Aorta (tissue), 5 donors: ENCODE measurements around the gene NDUFS6. TPM values are rescaled to one million over a fixed set of nuclear protein-coding genes. Genes with fewer than 3 reads are reported as not detected.

ENCODE experiments used
- ATAC-seq: fragments of 200-7000 bp; cut with Tn5 transposase; one replicate; pipeline ENCODE4 v1.9.1; 2022; ENCODE audit warnings: moderate library complexity; ENCODE audit not compliant: low FRiP score
- DNase-seq, 2 donors: peaks; one replicate each; pipeline ENCODE4 v3.0.0-alpha.2; 2020
- H3K27ac ChIP-seq, 2 donors: one replicate each; pipeline ENCODE4 v1.5.1; 2013; ENCODE audit warnings: low read length in 2 of 2, mild to moderate bottlenecking in 2 of 2, moderate library complexity in 2 of 2, control low read depth in 1 of 2, inconsistent platforms in 1 of 2, low read depth in 1 of 2
- H3K27me3 ChIP-seq, 2 donors: one replicate each; pipeline ENCODE4 v1.6.1; 2013; ENCODE audit warnings: control low read depth in 1 of 2, low read length in 1 of 2, mild to moderate bottlenecking in 1 of 2, moderate library complexity in 1 of 2; ENCODE audit not compliant: insufficient read depth in 2 of 2, control insufficient read depth in 1 of 2
- H3K36me3 ChIP-seq, 2 donors: one replicate each; pipeline ENCODE4 v1.6.1; 2013; ENCODE audit warnings: control low read depth in 1 of 2, low read length in 1 of 2, mild to moderate bottlenecking in 1 of 2; ENCODE audit not compliant: insufficient read depth in 2 of 2, control insufficient read depth in 1 of 2
- H3K4me1 ChIP-seq, 2 donors: one replicate each; pipeline ENCODE4 v1.6.1; 2013; ENCODE audit warnings: low read length in 2 of 2, control low read depth in 1 of 2, mild to moderate bottlenecking in 1 of 2, moderate library complexity in 1 of 2; ENCODE audit not compliant: insufficient read depth in 2 of 2, control insufficient read depth in 1 of 2
- H3K4me3 ChIP-seq, 2 donors: one replicate each; pipeline ENCODE4 v1.5.1; 2013; ENCODE audit warnings: low read length in 2 of 2, control low read depth in 1 of 2, mild to moderate bottlenecking in 1 of 2
- H3K9me3 ChIP-seq: one replicate; pipeline ENCODE4 v1.6.1; 2013; ENCODE audit warnings: mild to moderate bottlenecking, low read length; ENCODE audit not compliant: control insufficient read depth
- WGBS, 2 donors: extraction: QIAGEN DNeasy Blood & Tissue Kit; methylation state at CpG; one replicate each; pipeline ENCODE4 v1.1.7; 2013; 5-methylcytosine and 5-hydroxymethylcytosine counted together
- intact Hi-C, 2 donors: fragments of 100-400 bp; cut with DNase I; formaldehyde crosslinking; loops; one replicate each; pipeline versions ENCODE4 v1.14.2 to v1.15.0; 2022
- polyA plus RNA-seq, 2 donors: library from polyadenylated mRNA; stranded (reverse); fragments of 200-250 nt; gene quantifications; one replicate each; pipeline ENCODE4 v1.2.3, GENCODE V29; 2013
- total RNA-seq, 2 donors: library from RNA; stranded (reverse); fragmentation: NEBNext Ultra II Directional; extraction: Animal tissue kit (Norgen Biotek cat#: 25700); gene quantifications; one replicate each; pipeline ENCODE4 v1.2.1, GENCODE V29; 2021
- donor health status: healthy with polysubstance abuse.
- donor health status: Bipolar disorder and iron deficiency.
- donor health status: DM: no; HTN: no; CAD: no.
- donor health status: DM: no; HTN: no; CAD: no.
- donor health status: DM: yes; HTN: yes; CAD: no.

Gene NDUFS6
- total and polyA plus RNA-seq, 4 donors, result 16.7 to 64.9 (median 35.4) TPM

DNA sequence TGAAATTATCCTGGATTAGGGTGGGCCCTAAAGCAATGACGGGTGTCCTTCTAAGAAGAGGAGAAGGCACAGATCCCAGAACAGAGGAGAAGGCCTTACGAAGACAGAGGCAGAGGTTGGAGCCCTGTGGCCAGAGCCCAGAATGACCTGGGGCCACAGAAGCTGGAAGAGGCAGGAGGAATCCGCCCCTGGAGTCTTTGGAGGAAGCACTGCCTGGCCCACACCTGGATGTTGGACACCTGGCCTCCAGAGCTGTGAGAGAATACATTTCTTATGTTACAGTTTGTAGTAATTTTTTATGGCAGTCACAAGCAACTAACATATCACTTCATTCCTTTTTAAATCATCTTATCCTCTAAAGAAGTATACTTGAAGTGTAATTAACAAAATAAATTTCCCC is 10.0 kb upstream of the NDUFS6 start:
- DNase-seq, result peak in 1 of 2 donors; percentile 19
- Histone ChIP-seq H3K27ac (no peak overlapping the region), H3K36me3 (no peaks in the 10 kb centered on the region), H3K27me3 (no peaks in the 10 kb centered on the region), H3K9me3 (no peaks in the 10 kb centered on the region), H3K4me3 (no peak overlapping the region), H3K4me1 (no peaks in the 10 kb centered on the region)
- WGBS, 2 donors, result 78 to 87% methylated on average over 3 of the region's 3 CpGs
- intact Hi-C loops, result loop anchor here in 1 of 2 donors (10.0 kb wide), 1 partner anchor 446 kb away; the partner anchor contains the start of gene CLPTM1L
- no peak for ATAC-seq

DNA sequence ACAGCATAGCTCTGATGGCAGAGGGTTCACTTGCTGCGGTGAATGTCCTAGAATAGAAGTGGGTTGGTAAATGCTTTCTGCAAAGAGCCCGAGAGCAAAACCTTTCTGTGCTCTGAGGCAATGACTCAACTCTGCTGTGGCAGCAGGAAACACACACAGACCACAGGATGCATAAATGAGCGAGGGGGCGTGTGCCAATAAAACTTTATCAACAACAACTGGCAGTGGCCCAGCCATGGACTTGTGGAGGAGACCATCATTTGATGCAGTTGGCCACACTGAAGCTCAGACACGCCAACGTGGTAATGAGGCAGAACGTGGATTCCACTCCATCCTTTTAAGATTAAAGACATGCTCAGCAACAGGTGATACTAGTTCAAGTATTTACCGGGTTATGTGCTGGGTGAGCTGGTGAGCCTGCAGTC is 8.4 kb upstream of the NDUFS6 start:
- intact Hi-C loops, result loop anchor here in 1 of 2 donors (10.0 kb wide), 1 partner anchor 448 kb away; the partner anchor contains the start of gene CLPTM1L
- H3K4me3 ChIP-seq, result no peak overlapping the region
- DNase-seq (peak; percentile 30 to 38), ATAC-seq (no peak)
- H3K36me3 ChIP-seq, result peaks cover 0 to 1% of the 10 kb centered on the region in 2 donors
- no peaks in the 10 kb centered on the region for H3K27me3 ChIP-seq
- H3K27ac ChIP-seq, result no peak overlapping the region
- H3K9me3 ChIP-seq, result no peaks in the 10 kb centered on the region
- no peaks in the 10 kb centered on the region for H3K4me1 ChIP-seq
- WGBS, 2 donors, result 53 to 56% methylated on average over 8 of the region's 8 CpGs

- Histone ChIP-seq H3K4me3 (no peak overlapping the region), H3K36me3 (peaks cover 0 to 3% of the 10 kb centered on the region in 2 donors), H3K27me3 (no peaks in the 10 kb centered on the region), H3K9me3 (no peaks in the 10 kb centered on the region), H3K27ac (no peak overlapping the region), H3K4me1 (no peaks in the 10 kb centered on the region)
- no peak for ATAC-seq
- 38 to 41% methylated on average over 10 of the region's 10 CpGs for WGBS, 2 donors
- intact Hi-C loops, result loop anchor here in 1 of 2 donors (10.0 kb wide), 1 partner anchor 449 kb away; the partner anchor contains the start of gene CLPTM1L
- peak; percentile 30 to 55 for DNase-seq
Measured at GRCh38 chr5:1793301-1793740, 7.9 kb upstream of the NDUFS6 start.

GRCh38 chr5:1793966-1794900 is 7.0 kb upstream of the NDUFS6 start:
- no peak overlapping the region for H3K27ac ChIP-seq
- no peaks in the 10 kb centered on the region for H3K27me3 ChIP-seq
- WGBS, 2 donors, result 65 to 74% methylated on average over 33 of the region's 33 CpGs
- H3K36me3 ChIP-seq, result peaks cover 0 to 3% of the 10 kb centered on the region in 2 donors
- H3K4me3 ChIP-seq, result no peak overlapping the region
- DNase-seq (peak; percentile 47 to 73), ATAC-seq (no peak)
- intact Hi-C loops, result loop anchor here in 1 of 2 donors (10.0 kb wide), 1 partner anchor 449 kb away; the partner anchor contains the start of gene CLPTM1L
- H3K9me3 ChIP-seq, result no peaks in the 10 kb centered on the region
- H3K4me1 ChIP-seq, result no peaks in the 10 kb centered on the region

- 82 to 88% methylated on average over 17 of the region's 17 CpGs for WGBS, 2 donors
- no peak overlapping the region for H3K4me3 ChIP-seq
- no peaks in the 10 kb centered on the region for H3K9me3 ChIP-seq
- H3K27ac ChIP-seq, result no peak overlapping the region
- peaks cover 0 to 3% of the 10 kb centered on the region in 2 donors for H3K36me3 ChIP-seq
- DNase-seq, result peak in 1 of 2 donors; percentile 76
- no peaks in the 10 kb centered on the region for H3K4me1 ChIP-seq
- intact Hi-C loops, result loop anchor here in 1 of 2 donors (10.0 kb wide), 1 partner anchor 450 kb away; the partner anchor contains the start of gene CLPTM1L
- ATAC-seq, result no peak
- no peaks in the 10 kb centered on the region for H3K27me3 ChIP-seq
Measured at GRCh38 chr5:1794901-1795290, 6.3 kb upstream of the NDUFS6 start.

GRCh38 chr5:1795506-1795905 is 5.7 kb upstream of the NDUFS6 start:
- peak in 1 of 2 donors; percentile 34 for DNase-seq

DNA sequence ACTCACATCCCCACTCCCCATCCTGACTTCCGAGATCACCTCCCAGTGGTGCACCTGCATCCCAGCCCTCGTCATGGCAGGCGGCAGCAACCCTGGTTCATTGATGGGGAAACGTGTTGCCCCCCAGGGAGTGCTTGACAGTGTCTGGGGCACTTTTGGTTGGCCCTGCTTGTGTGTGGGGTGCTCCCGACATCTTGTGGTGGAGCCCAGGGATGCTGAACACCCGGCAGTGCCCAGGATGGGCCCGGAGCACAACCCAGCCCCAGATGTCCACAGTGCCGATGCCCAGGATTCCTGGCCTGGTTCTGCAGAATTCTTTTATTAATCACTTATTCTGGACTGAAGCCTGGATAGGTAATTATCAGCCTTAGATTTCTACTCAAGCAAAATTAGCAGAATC is 5.3 kb upstream of the NDUFS6 start:
- H3K4me3 ChIP-seq, result no peak overlapping the region
- intact Hi-C loops, result loop anchor here in 1 of 2 donors (10.0 kb wide), 1 partner anchor 451 kb away; the partner anchor contains the start of gene CLPTM1L

More at GRCh38 chr5:1795506-1795905, 5.7 kb upstream of the NDUFS6 start:
- Histone ChIP-seq H3K27ac (no peak overlapping the region), H3K36me3 (peaks cover 0 to 3% of the 10 kb centered on the region in 2 donors), H3K4me1 (no peaks in the 10 kb centered on the region), H3K9me3 (no peaks in the 10 kb centered on the region), H3K27me3 (no peaks in the 10 kb centered on the region), H3K4me3 (no peak overlapping the region)
- WGBS, 2 donors, result 84 to 86% methylated on average over 13 of the region's 13 CpGs
- intact Hi-C loops, result loop anchor here in 1 of 2 donors (10.0 kb wide), 1 partner anchor 451 kb away; the partner anchor contains the start of gene CLPTM1L
- ATAC-seq, result no peak

DNA sequence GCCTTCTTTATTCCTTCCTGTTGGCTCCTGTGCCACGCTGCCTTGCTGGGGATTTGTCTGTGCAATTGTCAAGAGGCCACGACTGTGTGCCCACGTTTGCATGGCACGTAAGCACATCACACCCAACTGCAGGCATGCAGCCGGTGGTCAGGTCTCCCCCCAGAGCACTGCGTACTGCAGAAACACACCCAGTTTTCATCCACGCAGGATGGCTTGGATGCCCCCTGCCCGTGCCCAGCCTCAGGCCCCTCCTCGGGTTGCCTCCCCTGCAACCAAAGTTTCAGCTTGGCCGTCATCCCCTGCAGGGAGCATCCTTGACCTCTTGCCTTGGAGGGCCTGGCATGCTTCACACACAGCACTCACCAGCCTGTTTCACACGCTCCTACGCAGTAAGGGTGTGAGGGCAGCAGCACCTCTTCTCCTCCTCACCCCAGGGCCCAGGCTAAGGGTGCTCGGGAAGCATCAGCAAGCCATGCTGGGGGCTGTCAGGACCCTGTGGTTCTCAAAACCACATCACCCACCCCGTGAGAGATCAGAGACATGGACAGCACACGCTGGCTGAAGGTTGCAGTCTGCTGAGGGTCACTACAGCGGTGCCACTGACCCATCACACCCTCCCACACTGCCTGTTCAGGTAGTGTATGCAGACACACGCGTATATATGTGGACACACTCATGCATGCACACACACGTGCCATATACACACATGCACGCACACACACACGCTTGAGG is 4.7 kb upstream of the NDUFS6 start:
- no peak overlapping the region for H3K27ac ChIP-seq
- ATAC-seq (no peak), DNase-seq (peak; percentile 40 to 49)
- WGBS, 2 donors, result 86 to 88% methylated on average over 21 of the region's 21 CpGs
- H3K36me3 ChIP-seq, result peaks cover 0 to 3% of the 10 kb centered on the region in 2 donors
- H3K27me3 ChIP-seq, result no peaks in the 10 kb centered on the region
- H3K4me3 ChIP-seq, result no peak overlapping the region
- no peaks in the 10 kb centered on the region for H3K9me3 ChIP-seq
- intact Hi-C loops, result loop anchor here in 1 of 2 donors (10.0 kb wide), 1 partner anchor 452 kb away; the partner anchor contains the start of gene CLPTM1L
- H3K4me1 ChIP-seq, result no peaks in the 10 kb centered on the region

More for the DNA sequence above, 5.3 kb upstream of the NDUFS6 start:
- Histone ChIP-seq H3K27ac (no peak overlapping the region), H3K9me3 (no peaks in the 10 kb centered on the region), H3K27me3 (no peaks in the 10 kb centered on the region), H3K4me1 (no peaks in the 10 kb centered on the region), H3K36me3 (peaks cover 0 to 3% of the 10 kb centered on the region in 2 donors)
- DNase-seq (peak; percentile 17 to 46), ATAC-seq (no peak)
- 86% methylated on average over 8 of the region's 8 CpGs for WGBS, 2 donors
